Activated CD8-positive, alpha-beta memory T cell treated with anti-CD3 and anti-CD28 coated beads for 24 hours (primary cell): ENCODE results near the gene ARHGAP25.

Experiments used
- DNase-seq: peaks from one replicate; pipeline ENCODE4 v3.0.0-alpha.2; 2020

Gene ARHGAP25

GRCh38 chr2:68837164-68837860, 102.7 kb downstream of the ARHGAP25 start:
- peak; percentile 85 for DNase-seq

GRCh38 chr2:68837861-68838341, 103.3 kb downstream of the ARHGAP25 start:
- no peak for DNase-seq

- no peak for DNase-seq
Measured at GRCh38 chr2:68838641-68839040, 104.0 kb downstream of the ARHGAP25 start.

- DNase-seq, result no peak
Measured at GRCh38 chr2:68839260-68839833, 104.7 kb downstream of the ARHGAP25 start.

GRCh38 chr2:68845043-68845442, 110.4 kb downstream of the ARHGAP25 start:
- no peak for DNase-seq

GRCh38 chr2:68846091-68846490, 111.5 kb downstream of the ARHGAP25 start:
- DNase-seq, result no peak

- DNase-seq, result no peak
Measured at GRCh38 chr2:68847751-68848150, 113.1 kb downstream of the ARHGAP25 start.

GRCh38 chr2:68849579-68850030, 115.0 kb downstream of the ARHGAP25 start:
- no peak for DNase-seq

GRCh38 chr2:68850524-68850923, 115.9 kb downstream of the ARHGAP25 start:
- DNase-seq, result no peak

- no peak for DNase-seq
Measured at GRCh38 chr2:68853035-68853434, 118.4 kb downstream of the ARHGAP25 start.

- no peak for DNase-seq
Measured at GRCh38 chr2:68853915-68854314, 119.3 kb downstream of the ARHGAP25 start.

GRCh38 chr2:68854476-68854875, 119.9 kb downstream of the ARHGAP25 start:
- no peak for DNase-seq

GRCh38 chr2:68855550-68855949, 120.9 kb downstream of the ARHGAP25 start:
- DNase-seq, result no peak

- no peak for DNase-seq
Measured at GRCh38 chr2:68857202-68857845, 122.7 kb downstream of the ARHGAP25 start.

GRCh38 chr2:68857855-68858456, 123.3 kb downstream of the ARHGAP25 start:
- DNase-seq, result no peak

GRCh38 chr2:68860111-68860510, 125.5 kb downstream of the ARHGAP25 start:
- no peak for DNase-seq

- DNase-seq, result no peak
Measured at GRCh38 chr2:68861330-68861729, 126.7 kb downstream of the ARHGAP25 start.

- DNase-seq, result no peak
Measured at GRCh38 chr2:68862889-68863288, 128.3 kb downstream of the ARHGAP25 start.

GRCh38 chr2:68863996-68864395, 129.4 kb downstream of the ARHGAP25 start:
- DNase-seq, result no peak

GRCh38 chr2:68865108-68865507, 130.5 kb downstream of the ARHGAP25 start:
- DNase-seq, result no peak

- DNase-seq, result no peak
Measured at GRCh38 chr2:68870215-68870614, 135.6 kb downstream of the ARHGAP25 start.

GRCh38 chr2:68871159-68871764, 136.7 kb downstream of the ARHGAP25 start, which contains the start of gene BMP10:
BMP10 (minus strand) TSS chr2:68871397; CDS start chr2:68871358, 39 bp downstream.
- no peak for DNase-seq
